GM06990 (cell line): Measurements from ENCODE around the gene DLX4.

ENCODE experiments used
- DNase-seq: peaks from one replicate; pipeline ENCODE4 v3.0.0-alpha.2; 2011; ENCODE audit not compliant: insufficient read length; ENCODE audit errors: extremely low read depth
- H3K27me3 ChIP-seq: replicated peaks from 2 replicates; pipeline ENCODE4 v1.6.0; 2011; ENCODE audit warnings: low read length; ENCODE audit not compliant: control insufficient read depth, insufficient read depth
- H3K36me3 ChIP-seq: 2 replicates; pipeline ENCODE4 v1.5.1; 2011; ENCODE audit warnings: low read length; ENCODE audit not compliant: control insufficient read depth, insufficient read depth
- H3K4me3 ChIP-seq: replicated peaks from 2 replicates; pipeline ENCODE4 v1.5.1; 2011; ENCODE audit warnings: low read depth, mild to moderate bottlenecking, control low read depth, low read length
- TF ChIP-seq, protein P1 (sequence below): IDR thresholded peaks from 2 replicates; pipeline ENCODE4 v1.5.1; 2011; ENCODE audit warnings: low read length, control low read depth, mild to moderate bottlenecking, inconsistent platforms; ENCODE audit not compliant: insufficient read depth, poor library complexity, severe bottlenecking

Gene DLX4

DNA sequence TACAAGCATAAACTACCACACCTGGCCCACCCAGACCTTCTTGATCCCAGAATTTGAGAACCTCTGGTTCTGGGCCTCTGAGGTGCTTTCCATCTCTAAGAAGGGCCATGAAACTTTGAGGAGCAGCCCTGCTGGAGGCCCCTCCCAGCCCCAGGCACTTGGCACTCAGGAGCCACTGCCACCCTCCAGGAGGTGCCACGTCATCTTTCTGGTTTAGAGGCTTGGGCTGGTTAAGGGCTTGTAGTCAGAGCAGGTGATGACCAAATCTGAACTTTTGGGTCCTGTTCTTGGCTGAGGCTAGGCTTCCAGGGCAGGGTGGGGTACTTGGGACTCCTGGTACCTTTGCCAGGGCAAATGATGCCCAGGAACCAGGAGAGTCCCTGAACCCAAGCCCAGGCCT lies 13.8 kb upstream of the DLX4 start:
- TF ChIP-seq, protein P1, sequence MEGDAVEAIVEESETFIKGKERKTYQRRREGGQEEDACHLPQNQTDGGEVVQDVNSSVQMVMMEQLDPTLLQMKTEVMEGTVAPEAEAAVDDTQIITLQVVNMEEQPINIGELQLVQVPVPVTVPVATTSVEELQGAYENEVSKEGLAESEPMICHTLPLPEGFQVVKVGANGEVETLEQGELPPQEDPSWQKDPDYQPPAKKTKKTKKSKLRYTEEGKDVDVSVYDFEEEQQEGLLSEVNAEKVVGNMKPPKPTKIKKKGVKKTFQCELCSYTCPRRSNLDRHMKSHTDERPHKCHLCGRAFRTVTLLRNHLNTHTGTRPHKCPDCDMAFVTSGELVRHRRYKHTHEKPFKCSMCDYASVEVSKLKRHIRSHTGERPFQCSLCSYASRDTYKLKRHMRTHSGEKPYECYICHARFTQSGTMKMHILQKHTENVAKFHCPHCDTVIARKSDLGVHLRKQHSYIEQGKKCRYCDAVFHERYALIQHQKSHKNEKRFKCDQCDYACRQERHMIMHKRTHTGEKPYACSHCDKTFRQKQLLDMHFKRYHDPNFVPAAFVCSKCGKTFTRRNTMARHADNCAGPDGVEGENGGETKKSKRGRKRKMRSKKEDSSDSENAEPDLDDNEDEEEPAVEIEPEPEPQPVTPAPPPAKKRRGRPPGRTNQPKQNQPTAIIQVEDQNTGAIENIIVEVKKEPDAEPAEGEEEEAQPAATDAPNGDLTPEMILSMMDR, result no peak

DNA sequence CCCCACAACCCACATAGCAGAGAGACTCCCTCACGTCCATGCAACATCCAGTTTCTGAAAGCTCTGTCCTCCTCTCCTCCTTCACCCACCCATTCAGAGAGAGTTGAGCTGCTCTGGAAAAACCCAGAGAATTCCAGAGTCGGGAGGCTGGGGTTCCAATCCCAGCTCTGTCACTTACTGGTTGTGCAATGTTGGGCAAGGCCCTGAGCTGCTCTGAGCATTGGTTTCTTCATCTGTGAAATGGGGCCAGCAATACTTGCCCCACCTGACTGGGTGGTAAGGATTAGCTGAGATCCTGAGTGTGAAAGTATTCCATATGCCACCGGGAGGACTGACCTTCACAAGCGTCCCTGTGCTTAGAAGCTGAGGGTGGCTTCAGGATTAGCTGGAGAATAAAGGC lies 12.2 kb upstream of the DLX4 start:
- H3K4me3 ChIP-seq, result no peak overlapping the region
- peaks cover 2% of the 10 kb centered on the region; the same call in 1 of the 2 replicates for H3K27me3 ChIP-seq
- H3K36me3 ChIP-seq, result no peaks in the 10 kb centered on the region
- TF ChIP-seq, protein P1, result no peak
- DNase-seq, result no peak

More for the DNA sequence above, 13.8 kb upstream of the DLX4 start:
- DNase-seq, result no peak
- Histone ChIP-seq H3K27me3 (peaks cover 2% of the 10 kb centered on the region; the same call in 1 of the 2 replicates), H3K4me3 (no peak overlapping the region), H3K36me3 (no peaks in the 10 kb centered on the region)

DNA sequence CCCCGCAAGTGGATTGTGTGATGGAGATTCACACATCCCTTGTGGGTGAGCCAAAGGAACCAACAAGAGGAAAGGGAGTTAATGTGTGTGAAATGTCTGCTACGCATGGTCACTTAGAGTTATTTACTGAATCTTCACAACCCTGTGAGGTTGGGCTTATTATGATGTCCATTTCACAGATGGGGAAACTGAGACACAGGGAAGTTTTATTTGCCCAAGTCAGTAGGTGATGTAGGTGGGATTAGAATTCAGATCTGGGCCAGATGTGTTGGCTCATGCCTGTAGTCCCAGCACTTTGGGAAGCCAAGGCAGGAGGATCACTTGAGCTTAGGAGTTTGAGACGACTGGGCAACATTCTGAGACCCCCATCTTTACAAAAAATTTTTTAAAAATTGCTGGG lies 11.6 kb upstream of the DLX4 start:
- no peaks in the 10 kb centered on the region for H3K36me3 ChIP-seq
- no peak for DNase-seq
- no peak overlapping the region for H3K4me3 ChIP-seq
- peaks cover 2% of the 10 kb centered on the region for H3K27me3 ChIP-seq
- TF ChIP-seq, protein P1, result no peak

DNA sequence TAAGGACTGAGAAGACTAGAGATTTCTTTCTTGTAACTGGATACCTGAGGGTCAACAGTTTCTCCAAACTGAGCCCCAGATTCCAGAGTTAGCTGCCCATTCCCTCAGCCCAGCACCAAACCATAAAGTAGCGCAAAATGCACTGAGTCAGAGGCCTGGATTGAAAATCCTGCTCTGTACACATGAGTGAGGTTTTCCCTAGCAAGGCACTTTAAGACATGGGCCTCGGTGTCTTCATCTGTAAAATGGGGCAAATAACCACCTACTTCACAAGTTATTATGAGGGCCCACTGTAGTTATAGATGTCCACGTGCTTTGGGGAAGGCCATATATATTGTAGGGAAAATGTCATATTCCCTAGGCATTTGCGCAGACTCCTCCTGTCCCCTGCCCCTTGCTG lies 10.3 kb upstream of the DLX4 start:
- no peak for DNase-seq
- TF ChIP-seq, protein P1, result no peak
- no peak overlapping the region for H3K4me3 ChIP-seq
- no peaks in the 10 kb centered on the region for H3K36me3 ChIP-seq
- peaks cover 3% of the 10 kb centered on the region for H3K27me3 ChIP-seq

DNA sequence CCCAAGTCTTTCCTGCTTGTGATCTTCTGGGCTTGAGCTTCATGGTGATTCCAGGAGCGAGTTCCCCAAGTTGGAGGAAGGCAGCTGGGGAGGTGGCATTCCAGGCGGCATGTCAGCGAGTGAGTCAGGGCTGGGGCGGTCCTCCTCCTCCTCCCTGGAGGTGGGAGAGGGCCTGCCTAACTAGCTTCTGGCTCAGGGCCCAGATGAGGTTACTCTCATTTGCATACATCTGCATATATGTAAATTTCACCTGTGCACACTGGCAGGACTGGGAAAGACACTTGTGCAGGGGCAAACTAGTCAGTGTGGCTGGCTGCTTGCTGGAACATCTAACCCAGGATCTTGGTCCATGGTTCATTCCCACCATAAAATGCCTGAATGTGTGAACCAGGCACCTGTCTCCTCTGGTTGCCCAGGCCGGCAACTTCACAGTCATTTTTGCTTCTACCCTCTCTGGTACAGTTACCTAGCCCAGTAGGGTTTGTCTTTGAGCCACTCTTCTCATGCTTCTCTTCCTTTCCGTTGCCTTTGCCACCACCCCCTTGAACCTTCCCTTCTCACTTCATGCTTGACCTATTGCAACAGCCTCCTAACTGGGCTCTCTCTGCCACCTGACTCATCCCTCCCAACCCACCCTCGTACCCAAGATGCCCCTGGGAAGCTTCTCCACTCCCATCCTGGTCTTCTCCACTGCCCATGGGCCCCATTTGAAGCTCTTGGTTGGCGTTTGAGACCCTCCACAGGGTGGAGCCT lies 9.6 kb upstream of the DLX4 start:
- TF ChIP-seq, protein P1, result no peak
- no peaks in the 10 kb centered on the region for H3K36me3 ChIP-seq
- H3K4me3 ChIP-seq, result no peak overlapping the region
- peaks cover 3% of the 10 kb centered on the region for H3K27me3 ChIP-seq
- DNase-seq, result no peak
